ENCODE measurements around the gene ZMAT2. TPM values are rescaled to one million over a fixed set of nuclear protein-coding genes. Genes with fewer than 3 reads are reported as not detected.
"Not testable (repeated sequence)": the region's sequence is repeated elsewhere in the genome, so short reads cannot be mapped to it uniquely, and the experiment has no call there.

ZMAT2 gene, protein sequence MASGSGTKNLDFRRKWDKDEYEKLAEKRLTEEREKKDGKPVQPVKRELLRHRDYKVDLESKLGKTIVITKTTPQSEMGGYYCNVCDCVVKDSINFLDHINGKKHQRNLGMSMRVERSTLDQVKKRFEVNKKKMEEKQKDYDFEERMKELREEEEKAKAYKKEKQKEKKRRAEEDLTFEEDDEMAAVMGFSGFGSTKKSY
- 35.1 TPM for total RNA-seq
- long read RNA-seq, partial matches to known transcripts = 1 of 6 reads
- long read RNA-seq, other reads (novel, unspliced or antisense) = 1 of 6 reads

DNA sequence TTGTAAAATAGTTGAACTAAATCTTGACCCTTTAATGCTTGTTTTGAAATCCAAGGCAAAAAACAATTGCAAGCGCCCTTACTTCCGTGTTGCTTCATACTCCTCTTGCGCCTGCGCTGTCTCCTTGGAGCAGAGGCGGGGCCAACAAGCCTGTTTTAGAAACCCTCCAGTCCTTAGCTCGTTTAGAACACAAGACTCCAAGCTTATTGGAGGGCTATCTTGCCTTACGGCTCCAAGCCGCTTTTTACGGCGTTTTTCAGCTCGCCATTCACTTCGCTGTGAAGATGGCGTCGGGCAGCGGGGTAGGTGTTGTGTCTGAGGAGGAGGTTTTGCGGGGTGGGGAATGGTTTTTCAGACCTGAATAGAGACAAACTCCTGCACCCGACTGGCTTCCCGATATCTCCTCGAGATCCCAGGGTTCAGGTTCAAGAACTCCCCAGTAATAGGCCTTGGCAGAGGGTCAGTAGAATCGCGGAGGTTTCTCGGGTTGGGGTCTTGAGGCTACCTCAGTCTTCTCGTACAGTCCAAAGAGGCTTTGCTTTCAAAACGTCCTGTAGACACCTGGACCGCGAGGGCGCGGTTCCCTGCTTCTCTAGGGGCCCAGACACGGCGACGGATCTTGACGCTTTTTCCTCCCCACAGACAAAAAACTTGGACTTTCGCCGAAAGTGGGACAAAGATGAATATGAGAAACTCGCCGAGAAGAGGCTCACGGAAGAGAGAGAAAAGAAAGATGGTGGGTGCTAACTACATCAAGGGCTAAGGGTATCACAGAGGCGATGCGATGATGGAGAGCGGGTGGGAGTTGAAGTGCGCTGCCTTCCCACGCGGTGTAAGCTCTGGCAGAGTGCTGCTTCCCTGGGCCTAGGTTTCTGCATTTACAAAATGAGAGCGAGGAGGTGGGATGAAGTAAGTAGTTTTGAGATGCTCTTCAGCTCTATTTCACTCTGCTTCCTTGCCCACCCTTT is at the start of gene ZMAT2:
Gene ZMAT2 (plus strand): TSS at position 271 of the 968 bp plus-strand sequence. CDS start 14 bp downstream, at position 285.
- intact Hi-C loops (cut with DNase I) = no loop called here
- DNase-seq (ENCODE audit: missing footprints) (peak; percentile 97), ATAC-seq (peak; percentile 99)

DNA sequence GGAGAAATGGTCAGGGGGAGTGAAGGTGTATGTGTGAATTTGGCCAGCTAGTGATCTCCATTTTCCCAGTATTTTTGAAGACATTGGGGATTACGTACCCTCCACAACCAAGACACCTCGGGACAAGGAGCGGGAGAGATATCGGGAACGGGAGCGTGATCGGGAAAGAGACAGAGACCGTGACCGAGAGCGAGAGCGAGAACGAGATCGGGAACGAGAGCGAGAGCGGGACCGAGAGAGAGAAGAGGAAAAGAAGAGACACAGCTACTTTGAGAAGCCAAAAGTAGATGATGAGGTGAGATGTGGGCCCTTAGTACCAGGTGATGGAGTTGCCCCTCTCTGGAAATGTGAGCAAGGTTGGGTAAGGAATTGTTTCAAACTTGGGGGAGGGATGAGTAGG is 41.4 kb upstream of the ZMAT2 start:
- DNase-seq (ENCODE audit: missing footprints) (no peak), ATAC-seq (no peak)
- intact Hi-C loops (cut with DNase I) = no loop called here

DNA sequence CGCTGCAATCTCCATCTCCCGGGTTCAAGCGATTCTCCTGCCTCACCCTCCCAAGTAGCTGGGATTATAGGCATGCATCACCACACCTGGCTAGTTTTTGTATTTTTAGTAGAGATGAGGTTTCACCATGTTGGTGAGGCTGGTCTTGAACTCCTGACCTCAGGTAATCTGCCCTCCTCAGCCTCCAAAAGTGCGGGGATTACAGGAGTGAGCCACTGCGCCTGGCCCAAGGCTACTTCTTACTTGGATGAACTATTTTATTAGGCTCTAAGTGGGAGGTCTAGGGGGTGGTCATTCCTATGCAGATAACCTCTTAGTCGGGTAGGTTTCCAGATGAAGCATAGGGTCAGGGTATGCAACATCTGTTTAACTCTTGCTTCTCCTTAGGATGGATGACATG is 39.9 kb upstream of the ZMAT2 start:
- DNase-seq (ENCODE audit: missing footprints); intact Hi-C loops (cut with DNase I); ATAC-seq: not testable (repeated sequence)

DNA sequence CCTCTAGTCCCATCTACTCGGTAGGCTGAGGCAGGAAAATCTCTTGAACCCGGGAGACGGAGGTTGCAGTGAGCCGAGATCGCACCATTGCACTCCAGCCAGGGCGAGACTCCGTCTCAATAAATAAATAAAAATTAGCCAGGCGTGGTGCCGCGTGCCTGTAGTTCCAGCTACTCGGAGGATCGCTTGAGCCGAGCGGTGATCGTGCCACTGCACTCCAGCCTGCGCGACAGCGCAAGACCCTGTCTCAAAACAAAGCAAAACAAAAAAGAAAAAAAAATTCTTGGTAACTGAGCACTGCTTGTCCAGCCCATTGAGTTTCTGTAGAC is 36.3 kb upstream of the ZMAT2 start:
- DNase-seq (ENCODE audit: missing footprints) = no peak
- intact Hi-C loops (cut with DNase I) = loop anchor here (1.0 kb wide), 1 partner anchor 27 kb away; the partner anchor contains the start of genes HARS1 and HARS2
- ATAC-seq = peak; percentile 4

DNA sequence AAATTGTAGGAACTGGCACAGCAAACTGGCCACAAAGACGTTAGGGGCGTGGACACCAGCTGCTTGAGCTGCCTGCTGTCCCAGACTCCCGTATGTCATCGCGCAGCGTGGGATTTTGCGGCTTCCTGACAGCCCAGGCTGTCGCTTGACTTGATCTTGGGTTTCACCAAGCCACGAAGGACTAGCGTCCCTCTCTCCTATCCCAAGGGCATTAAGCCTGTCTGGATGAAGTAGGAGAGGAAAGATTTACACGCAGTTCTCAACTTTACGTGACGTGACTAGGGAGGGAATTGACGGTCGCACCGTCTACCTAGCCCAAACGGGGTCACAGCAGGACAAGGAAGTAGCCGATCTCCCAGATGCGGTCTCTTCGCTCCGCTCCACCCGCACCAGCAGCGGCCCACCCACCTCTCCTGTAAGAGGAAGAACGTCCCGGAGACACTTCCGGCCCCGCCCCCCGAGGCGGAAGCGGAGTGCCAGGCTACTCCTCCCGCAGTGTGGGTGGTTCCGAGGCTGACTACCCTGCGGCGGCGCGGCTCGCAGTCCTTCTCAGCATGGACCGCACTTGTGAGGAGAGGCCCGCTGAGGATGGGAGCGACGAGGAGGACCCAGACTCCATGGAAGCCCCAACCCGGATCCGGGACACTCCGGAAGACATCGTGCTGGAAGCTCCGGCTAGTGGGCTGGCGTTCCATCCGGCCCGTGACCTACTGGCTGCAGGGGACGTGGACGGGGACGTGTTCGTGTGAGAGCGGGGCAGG is 35.7 kb upstream of the ZMAT2 start, which contains the start of gene WDR55:
Gene WDR55 (plus strand): TSS at position 546 of the 761 bp plus-strand sequence. CDS start 9 bp downstream, at position 555.
- intact Hi-C loops (cut with DNase I) = loop anchor here (1.0 kb wide), 1 partner anchor 27 kb away; the partner anchor contains the start of genes HARS1 and HARS2
- ATAC-seq (peak; percentile 98), DNase-seq (ENCODE audit: missing footprints) (peak; percentile 99)

DNA sequence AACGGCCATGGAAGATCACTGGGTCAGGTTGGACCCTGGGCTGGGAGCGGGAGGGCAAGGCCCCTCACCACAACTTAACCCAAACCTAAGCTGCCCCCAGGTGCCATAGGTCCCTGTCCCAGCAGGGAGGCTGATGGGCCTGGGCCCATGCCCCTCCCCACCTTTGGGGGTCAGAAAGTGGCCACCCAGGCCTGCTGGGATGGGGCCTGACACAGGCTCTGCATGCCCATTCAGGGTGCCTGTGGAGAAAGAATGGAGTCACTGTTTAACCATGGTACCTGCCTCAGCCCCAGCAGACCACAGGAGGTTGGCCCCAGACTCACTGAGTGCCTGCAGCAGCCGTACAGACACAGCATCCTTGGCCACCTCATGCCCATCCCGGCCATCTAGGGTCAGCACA is 29.2 kb upstream of the ZMAT2 start:
- ATAC-seq; intact Hi-C loops (cut with DNase I): not testable (repeated sequence)

DNA sequence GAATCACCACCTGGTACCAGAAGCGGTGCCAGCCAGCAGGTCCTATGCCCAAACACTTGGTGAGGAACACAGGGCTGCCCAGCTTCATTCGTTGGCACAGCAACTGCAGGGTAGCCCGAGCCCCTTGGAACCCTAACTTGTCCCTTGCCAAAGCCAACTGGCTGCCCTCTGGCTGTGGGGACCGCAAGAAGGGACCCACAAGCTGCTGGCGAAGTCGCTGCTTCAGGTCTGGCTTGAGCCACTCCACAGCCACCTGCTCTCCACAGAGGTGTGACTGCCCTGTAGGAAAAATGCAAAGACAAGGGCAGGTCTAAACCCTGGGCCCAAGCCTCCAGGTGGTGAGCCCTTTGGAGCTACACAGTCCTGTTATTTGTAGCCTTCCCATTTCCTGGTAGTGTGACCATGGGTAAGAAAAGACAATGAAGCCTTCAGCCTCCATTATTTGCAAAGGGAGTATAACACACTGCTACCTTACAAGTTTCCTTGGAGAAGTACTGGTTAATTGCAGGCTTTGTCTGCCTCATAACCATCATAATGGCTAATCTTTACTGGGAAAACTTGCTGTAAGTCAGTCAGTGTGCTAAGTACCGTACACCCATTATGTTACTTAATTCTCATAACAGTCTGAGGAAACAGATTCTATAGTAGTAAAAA is 28.6 kb upstream of the ZMAT2 start:
- intact Hi-C loops (cut with DNase I) = no loop called here
- DNase-seq (ENCODE audit: missing footprints) = no peak
- no peak for ATAC-seq

More for the DNA sequence above, 29.2 kb upstream of the ZMAT2 start:
- not testable (repeated sequence) for DNase-seq (ENCODE audit: missing footprints)

DNA sequence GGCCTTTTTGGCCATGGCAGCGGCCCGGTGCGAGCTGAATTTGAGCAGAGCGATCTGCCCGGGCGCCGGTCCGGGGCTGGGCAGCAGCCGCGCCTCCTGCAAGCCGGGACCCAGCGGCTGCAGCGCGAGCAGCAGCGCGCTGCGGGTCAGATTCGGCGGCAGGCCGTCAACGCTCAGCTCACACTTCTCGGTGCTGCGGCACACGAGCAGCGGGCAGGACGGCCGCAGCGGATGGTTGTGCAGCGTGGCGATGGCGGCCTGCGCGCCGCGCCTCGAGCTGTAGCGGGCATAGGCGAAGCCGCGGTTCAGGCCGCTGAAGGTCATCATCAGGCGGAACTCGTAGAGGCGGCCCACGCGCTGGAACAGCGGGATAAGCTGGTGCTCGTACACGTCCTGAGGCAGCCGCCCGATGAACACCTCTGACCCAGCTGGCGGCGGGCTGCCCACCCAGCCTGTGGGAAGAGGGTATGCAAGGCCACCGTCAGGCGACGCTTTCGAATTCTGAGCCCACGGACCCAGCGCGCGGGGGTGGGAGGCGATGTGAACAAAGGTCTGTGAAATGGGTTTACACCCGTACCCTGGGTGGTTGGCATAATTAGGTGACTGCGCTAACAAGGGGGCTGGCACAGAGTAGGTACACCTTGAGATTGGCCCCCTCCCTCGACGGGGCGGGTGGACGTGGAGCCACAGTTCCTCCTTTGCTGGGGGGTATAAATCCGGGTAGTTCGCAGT is 27.6 kb upstream of the ZMAT2 start:
- ATAC-seq (peak; percentile 24), DNase-seq (ENCODE audit: missing footprints) (no peak)

DNA sequence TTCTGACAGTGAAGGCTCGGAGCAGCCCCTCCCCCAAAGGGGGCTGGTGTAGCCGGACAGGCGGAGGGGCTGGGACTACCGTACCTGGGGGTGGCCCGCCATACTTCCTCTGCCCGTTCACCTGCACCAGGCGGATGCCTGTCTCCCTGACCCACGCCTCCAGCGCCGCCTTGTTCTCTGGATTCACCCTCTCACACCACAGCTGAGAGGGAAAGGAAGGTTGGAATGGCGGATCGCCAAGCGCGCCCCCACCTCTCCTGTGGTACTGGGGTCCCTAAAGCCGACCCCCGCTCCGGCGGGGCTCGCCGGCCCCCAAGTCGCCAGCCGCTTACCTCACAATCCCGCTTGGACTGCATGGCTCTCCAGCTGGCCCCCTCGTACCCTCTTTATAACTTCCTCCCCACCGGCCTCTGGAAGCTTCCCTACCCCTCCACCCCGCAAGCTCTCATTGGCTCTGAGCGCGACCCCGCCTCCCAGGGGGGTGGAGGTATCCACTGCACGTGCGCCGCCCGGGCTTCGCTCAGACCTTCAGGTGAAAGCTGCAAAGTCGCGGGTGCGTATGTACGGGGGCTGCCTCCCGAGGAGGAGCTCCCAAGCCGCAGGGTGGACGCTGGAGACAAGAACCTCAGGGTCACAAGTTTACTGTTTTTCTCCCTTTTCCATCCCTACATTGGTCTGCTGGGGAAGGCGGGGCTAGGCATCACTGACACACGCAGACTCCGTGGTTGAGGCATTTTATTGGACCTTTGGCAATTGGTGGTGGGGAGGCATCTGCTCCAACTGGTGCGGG is 26.9 kb upstream of the ZMAT2 start, which contains the start of gene DND1:
Gene DND1 (minus strand): TSS at position 390 of the 790 bp plus-strand sequence. CDS start 34 bp downstream, at position 356.
- intact Hi-C loops (cut with DNase I) = no loop called here
- ATAC-seq (no peak), DNase-seq (ENCODE audit: missing footprints) (no peak)

More for the DNA sequence above, 27.6 kb upstream of the ZMAT2 start:
- intact Hi-C loops (cut with DNase I) = no loop called here

DNA sequence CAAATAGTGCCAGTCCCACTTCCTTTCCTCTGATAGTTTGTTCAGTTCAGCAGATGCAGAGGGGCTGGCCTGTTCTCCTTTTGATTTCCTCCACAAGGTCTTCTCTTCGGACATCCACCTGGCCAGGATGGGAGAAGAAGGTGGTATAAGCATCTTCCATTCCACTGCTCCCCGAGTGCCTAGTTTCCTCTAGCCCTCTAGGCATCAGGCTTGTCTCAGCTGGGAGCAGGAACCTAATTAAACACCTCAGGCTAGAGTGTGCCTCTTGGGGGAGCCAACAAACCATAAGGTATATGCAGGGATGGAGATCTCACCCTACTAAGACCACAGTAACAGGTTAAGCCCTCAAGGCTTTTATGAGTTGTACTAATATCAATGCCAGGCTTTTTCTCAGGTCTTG is 26.0 kb upstream of the ZMAT2 start:
- no peak for ATAC-seq
- DNase-seq (ENCODE audit: missing footprints) = no peak
- intact Hi-C loops (cut with DNase I) = no loop called here

DNA sequence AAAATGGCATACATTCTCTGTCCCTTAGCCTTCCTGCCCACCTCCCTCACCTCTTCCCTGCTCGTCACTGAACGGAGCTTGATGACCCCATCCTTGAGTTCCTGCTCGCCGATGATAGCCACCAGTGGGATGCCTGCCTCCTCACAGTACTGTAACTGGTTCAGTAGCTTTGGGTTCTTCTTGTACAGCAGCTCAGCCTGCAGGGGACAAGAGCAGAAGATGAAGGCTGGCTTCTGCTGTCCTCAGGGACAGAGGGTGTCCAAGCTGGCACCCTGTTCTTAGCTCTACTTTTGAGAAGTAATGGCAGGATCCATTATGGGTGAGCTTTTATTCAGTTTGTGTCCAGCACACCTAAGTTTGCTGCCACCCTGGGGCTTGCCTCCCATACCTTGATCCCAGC is 25.6 kb upstream of the ZMAT2 start:
- DNase-seq (ENCODE audit: missing footprints) (no peak), ATAC-seq (no peak)
- intact Hi-C loops (cut with DNase I) = no loop called here

DNA sequence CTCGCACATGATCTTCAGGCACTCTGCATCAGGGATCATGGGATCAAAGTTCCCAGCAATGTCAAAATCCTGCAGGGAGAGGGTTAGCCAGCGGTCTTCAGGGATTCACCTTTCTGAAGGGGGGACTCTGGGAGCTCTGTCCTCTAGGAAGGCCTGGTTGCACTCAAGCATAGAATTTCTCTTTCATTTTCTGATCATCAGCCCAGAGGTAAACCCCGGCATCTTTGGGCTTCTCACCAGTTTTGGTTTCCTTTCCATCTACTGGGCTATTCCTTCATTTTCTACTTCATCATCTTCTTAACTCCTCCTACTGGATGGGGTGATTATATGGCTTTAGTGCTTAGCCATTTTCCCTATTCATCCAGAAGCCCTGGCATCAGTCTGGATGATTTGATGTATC is 22.3 kb upstream of the ZMAT2 start:
- no peak for ATAC-seq
- intact Hi-C loops (cut with DNase I) = no loop called here
- no peak for DNase-seq (ENCODE audit: missing footprints)

DNA sequence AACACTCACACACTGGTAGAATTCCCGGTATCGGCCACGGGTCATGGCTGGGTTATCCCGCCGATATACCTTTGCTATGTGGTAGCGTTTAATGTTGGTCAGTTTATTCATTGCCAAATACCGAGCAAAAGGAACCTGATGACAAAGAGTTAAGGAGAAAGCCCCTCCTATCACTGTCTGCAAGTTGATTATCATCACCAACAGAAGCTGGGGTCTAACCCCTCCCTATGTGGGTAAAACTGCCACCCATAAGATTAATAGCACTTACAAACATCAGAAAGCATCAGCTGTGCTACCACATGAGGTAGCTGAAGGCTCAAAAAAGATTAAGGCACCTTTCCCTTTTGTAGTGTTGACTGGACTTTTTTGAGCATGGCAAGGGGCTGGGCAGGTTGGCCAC is 21.3 kb upstream of the ZMAT2 start:
- DNase-seq (ENCODE audit: missing footprints) (no peak), ATAC-seq (no peak)
- intact Hi-C loops (cut with DNase I) = no loop called here

DNA sequence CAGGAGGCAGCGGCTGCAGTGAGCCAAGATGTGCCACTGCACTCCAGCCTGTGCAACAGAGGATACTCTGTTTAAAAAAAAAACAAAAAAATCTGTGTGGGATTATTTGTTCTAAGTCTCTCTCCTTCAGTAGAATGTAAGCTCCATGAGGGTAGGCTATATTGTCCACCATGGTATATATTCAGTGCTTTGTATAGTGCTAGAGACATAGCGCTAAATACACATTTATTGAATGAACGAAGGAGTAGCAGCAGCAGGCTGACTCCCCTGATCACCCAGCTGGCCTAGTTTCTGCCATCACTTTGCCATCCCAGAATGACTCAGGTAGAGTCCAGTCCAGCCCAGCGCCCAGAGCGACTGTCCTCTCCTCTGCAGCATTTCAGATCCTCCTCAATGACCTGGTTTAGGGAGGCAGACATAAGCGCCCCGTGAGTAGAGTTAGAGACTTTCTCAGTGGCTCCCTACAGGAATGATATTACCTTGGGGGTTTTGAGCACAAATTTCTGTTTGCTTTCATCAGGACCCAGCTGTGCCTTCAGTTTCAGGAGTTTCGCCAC is 9.8 kb upstream of the ZMAT2 start:
- DNase-seq (ENCODE audit: missing footprints) = no peak
- intact Hi-C loops (cut with DNase I) = loop anchor here (5.0 kb wide), 2 partner anchors 143 to 288 kb away; partner anchors contain the start of genes ANKHD1 and EIF4EBP3
- ATAC-seq = no peak

DNA sequence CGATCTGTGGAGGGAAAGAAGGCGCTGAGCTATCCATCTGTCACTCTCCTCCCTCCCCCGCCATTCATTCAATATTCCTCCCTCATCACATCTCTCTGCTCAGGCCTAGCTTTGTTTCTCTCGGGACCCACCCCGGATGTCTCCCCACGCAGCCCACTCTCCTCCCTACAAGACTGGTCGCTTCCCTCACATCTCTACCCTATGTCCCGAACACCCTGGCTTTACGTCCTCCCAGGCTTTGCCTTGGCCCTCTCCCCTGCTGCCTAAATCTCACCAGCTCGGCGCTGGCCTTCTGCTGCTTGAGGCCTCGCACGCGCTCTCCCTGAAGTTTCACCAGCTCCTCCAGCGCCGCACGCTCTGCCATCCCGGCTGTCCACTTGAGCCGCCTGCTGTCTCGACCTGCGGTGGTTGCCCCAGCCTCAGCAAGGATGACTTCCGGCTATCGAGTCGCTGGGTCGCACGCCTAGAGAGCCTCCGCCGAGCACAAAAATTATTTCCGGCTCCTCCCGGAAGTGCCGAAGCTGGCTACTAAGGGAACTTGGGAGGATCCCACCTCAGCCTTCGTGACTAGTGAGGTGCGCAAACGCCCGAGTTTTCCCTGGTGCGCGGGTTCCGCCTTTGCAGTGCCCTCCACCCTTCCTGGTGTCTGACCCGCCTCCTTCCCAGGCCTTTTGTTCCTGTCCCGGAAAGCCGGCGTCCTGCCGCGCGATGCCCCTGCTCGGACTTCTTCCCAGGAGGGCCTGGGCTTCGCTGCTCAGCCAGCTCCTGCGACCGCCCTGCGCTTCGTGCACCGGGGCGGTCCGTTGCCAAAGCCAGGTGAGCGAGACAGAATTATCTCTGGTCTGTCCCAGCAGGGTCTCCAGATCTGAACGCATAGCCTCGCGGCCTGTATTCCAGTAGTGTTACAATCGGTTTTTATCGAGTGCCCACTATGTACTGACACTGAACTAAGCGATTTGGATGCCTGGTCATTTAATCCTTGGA is 9.0 kb upstream of the ZMAT2 start, which contains the start of the genes HARS1 and HARS2:
Gene HARS1 (minus strand): TSS at position 430 of the 984 bp plus-strand sequence. CDS start 66 bp downstream, at position 364.
Gene HARS2 (plus strand): TSS at position 515 of the 984 bp plus-strand sequence. CDS start 194 bp downstream, at position 709.
- DNase-seq (ENCODE audit: missing footprints) = peak; percentile 93
- intact Hi-C loops (cut with DNase I) = loop anchor here (1.0 to 5.0 kb wide), 3 partner anchors 27 to 289 kb away; partner anchors contain the start of genes ANKHD1, EIF4EBP3 and WDR55
- ATAC-seq = peak; percentile 98
